Fibroblast of skin of scalp (primary cell): ENCODE measurements around the gene PHKB.
"Not testable (repeated sequence)": the region's sequence is repeated elsewhere in the genome, so short reads cannot be mapped to it uniquely, and the experiment has no call there.

Experiments
- DNase-seq: peaks from one replicate; pipeline ENCODE4 v3.0.0-alpha.2; 2013

The PHKB gene

DNA sequence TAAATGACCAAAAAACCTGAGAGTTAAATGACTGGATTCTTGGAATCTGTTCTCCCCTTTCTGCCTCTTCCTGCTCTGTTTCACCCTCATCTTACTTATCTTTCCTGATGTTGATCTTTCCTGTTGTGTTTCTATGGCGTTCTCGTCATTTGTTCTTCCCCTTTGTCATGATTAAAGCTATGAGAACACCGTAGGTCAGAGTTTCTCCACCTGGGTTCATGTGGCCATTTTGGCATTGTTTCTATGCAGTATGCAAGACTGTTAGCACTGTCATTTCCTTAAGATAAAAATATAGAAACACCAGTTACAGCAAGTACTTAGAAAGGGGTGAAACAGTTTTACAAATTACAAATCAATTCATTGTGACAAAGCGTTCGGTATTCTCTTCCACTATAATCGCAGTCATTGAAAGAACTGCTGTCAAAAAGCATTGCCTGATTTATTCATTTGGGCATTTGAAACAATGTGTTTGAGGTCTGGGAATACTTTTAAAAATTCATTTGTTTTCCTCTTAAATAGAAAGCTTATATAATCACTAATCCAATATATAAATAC, 166.0 kb downstream of the PHKB start:
- DNase-seq: no peak

DNA sequence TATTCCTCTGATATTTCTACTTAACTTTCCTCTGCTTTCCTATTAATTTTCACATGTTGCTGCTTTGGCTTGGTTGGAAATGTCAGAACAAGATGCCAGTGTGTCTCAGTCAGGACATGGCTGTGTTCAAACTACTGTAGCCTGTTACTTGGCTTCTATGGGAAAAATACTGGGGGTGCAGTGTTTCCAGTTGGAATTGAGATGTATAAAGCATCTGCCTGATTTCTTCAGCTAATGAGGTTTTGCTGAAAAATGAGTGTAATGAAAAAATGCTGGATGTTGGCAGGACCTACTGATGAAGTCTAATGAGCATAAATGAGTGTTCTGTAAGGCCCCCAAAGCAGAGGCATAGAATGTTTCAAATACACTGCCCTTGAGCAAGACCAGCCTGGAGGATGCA, 166.6 kb downstream of the PHKB start:
- DNase-seq: no peak

DNA sequence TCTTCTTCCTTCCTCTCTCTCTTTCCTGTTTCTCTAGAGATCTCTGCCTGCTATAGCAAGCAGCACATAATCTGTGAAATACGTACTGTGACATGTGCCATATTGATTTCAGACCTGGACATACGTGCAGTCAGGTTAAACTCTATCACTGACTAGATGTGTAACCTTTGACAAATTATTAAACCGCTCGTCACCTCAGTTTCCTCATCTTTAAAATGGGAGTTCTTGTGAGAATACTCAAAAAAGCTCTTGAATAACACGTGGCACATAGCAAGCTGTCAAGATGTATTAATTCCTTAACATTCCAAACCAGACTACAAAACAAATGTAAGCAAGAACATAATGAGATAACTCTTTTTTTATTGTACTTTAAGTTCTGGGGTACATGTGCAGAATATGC, 170.0 kb downstream of the PHKB start:
- no peak for DNase-seq

DNA sequence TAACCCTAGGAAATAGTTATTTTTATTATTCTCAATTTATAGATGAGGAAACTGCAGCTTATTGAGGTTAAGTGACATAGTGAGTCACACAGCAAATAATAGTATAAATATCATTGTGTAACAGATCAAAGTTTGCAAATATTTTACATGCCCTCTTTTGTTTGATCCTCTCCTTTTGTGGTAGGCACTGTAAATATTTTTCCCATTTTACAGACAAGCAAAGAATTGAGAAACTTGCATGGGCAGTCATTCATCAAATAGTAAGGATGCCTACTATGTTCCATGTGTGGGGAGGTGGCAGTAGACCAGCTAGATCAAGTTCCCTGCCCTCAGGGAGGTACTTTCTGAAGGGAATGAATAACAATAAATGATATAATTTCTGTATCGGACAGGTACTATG, 173.0 kb downstream of the PHKB start:
- no peak for DNase-seq

DNA sequence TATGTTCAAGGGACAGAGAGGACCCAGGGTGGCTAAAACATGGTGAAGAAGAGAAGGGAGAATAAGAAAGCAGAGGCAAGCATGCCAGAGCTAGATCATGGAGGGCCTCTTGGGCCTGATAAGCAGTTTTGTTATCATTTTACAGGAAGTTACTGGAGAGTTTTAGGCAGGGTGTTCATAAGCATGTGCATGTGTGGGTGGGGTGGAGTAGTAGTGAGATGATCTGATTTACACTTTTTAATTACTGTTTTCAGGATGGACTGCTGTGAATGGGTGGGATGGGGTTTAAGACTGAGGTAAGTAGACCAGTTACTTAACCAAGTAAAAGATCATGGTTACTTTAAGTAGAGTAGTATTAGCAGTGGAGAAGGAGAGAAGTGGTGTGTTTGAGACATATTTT, 173.6 kb downstream of the PHKB start:
- DNase-seq: no peak

DNA sequence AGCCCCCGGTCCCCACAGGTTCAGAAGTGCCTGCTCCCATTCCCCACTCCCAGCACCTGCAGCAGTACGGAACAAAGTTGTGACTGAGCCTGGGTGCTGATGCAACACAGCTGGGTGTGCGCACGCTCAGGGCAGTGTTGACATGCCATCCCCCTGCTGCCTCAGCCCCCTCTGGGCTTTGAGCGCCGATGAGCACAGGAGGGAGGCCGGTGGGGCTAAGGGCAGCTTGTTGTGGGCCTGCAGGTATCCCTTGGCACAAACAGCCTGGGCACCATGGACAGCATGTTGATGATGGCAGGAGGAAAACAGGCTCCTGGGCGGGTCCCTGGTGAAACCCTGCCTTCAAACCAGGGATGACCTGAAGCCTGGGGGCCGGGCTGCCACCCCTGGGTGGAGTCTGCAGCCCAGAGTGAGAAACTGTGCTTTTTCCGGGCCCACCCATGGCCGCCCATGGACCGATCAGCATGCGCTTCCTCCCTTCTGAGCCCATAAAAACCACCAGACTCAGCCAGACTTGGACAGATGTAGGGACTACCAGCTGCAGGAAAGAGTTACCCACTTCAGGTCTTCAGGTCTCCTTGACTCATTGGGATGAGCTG, 175.5 kb downstream of the PHKB start:
- DNase-seq: no peak

DNA sequence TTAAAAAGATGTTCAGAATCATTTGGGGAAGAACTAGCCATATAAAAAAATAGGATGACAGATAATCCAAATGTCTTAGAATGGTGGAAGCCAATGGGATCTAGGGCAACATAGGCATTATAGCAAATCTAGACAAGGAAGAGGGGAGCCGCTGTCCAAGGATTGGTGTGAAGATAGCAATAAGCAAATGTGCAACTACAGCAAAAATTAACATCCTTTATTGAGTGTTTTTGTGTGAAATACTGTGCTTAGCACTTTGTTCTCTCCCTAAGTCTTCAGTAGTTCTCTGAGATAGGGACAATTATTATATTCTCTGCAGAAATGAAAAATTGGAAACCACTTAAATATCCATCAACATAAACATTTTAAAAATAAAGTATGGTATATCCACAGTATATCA, 177.0 kb downstream of the PHKB start:
- DNase-seq: no peak

DNA sequence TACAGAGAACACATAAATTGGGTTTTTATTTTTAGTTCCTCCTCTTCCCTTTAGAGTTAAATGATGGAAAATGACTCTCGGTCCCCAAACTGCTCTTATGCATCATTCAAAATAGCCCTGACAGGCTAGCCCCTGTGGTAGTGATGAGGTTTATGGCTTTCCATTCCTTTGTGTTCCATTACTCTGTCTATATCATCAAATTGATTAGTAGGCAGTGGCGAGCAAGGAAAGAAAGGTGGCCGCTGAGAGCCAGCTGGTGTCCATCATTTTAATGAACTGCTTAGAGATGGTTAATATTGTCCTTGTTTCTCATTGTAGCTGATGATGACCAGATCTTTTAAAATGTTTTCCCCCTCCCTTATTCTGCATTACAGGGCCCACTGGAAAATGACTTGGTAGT, 179.5 kb downstream of the PHKB start:
- no peak for DNase-seq

DNA sequence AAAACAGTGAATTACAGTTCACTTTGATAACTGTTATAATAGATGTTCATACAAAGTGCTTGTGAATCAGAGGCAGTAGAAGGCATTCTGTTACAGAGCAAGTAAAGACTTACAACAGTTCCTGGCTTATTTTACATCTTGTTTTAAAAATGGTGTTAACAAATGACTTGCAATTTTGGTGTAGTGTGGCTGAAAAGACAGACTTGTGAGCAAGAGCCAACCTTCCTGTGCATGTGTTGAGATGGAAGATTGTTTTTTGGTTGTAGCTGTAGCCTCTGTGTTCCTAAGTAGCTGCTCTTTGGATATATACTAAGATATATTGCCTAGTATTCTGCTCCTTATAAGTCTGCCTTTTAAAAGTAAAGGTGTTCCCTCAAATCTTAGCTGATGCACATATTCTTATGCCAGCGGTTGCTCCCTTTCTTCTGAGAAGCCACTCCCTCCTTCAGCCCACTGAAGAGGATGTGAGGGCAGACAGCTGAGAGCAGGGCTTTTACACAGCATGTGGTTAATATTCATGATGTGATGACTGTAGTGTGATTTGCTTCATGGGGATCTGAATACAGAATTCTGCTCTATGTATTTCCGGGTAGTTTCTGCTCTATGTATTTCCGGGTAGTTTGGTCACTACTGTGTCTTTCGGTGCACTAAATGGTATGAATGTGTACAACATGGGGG, 182.3 kb downstream of the PHKB start:
- DNase-seq: peak; percentile 29

DNA sequence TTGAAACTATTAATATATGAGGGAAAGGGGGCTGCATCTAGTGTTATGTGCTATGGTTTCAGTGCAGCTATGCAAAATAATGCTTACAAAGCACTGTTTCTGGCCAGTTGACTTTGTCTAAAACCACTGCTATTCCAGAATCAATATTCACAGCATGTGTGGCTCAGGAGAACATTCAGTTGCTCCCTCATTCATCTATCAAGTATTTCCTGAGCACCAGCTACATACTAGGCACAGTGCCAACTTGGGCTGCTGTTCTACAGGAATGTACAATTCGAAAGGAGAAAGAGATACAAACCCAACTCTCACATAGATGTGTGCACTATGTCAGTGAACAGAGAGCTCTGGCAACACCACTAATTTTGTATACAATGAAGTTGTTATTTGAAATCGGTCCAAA, 183.0 kb downstream of the PHKB start:
- peak; percentile 93 for DNase-seq

DNA sequence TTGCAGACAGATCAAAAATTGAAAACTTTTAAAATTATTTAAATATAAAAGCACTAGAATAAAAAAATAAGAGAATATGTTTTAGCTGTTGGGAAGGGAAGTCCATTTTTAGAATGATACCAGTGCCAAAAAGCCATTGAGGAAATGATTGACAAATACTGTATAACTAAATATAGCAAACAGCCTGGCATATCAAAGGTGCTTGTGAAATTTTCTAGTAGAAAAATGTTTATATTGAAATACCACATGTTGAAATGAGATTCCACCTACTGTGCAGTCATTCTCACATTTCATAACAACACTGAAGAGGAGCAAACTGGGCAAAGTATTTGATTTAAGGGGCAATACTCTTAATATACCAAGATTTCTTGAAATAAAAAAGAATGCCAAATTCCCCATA, 183.5 kb downstream of the PHKB start:
- DNase-seq: peak; percentile 15

DNA sequence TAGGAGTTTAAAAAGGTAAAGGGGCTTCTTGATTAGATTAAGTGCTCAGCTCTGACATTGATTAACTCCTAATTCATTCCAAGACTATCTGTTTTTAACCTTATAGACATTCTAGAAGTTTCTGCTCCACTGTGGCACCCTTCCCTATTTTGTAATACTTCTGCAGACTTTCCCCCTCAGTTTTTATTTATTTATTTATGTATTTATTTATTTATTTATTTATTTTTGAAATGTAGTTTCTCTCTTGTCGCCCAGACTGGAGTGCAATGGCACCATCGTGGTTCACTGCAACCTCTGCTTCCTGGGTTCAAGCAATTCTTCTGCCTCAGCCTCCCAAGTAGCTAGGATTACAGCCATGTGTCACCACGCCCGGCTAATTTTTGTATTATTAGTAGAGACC, 185.8 kb downstream of the PHKB start:
- DNase-seq: no peak

DNA sequence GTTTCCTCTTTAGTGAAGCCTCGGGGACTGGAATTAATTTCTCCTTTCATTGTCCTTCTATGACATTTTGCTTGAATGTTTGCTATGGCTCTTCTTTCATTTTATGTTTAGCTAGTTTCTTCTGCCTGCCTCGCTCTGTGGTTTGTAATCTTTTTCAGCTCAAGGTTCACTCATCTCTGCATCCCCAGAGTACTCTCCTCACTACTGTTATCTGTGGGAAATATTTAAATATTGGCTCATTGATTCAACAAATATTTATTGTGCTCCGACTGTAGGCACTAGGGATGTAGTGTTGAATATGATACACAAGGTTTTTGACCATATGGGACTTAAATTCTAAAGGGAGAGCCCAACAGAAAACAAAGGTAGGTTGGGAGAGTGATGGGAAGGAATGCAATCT, 195.9 kb downstream of the PHKB start:
- DNase-seq: no peak

DNA sequence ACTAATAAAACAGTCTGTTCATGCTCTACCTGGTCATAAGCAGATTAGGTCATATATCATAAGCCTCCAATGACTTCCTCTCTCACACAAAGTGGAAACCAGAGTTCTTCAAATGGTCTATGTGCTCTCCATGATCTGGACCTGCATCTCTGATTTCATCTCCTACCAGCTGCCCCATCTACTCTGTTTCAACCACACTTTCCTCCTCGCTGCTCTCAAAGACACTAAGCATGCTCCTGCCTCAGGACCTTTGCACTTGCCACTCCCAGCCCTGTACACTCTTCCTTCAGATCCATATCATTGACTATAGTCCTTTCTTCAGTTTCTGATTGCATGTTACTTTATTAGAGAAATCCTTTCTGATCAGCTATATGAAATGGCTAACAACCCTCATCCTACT, 196.8 kb downstream of the PHKB start:
- no peak for DNase-seq

DNA sequence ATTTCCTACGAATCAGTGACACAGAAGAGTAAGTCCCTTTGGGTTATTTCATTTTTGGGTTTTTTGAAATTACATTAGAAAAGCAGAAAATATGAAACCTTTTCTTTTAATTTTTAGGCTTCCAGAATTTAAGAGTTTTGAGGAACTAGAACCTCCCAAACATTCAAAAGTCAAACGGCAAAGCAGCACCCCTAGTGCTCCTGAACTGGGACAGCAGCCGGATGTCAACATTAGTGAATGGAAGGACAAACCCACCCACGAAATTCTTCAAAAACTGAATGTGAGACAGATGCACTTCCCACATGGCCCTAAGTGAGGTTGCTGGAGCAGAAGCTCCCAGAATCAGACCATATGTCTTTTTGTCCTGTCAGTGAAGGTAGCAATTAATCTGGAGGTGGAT, 199.4 kb downstream of the PHKB start:
- no peak for DNase-seq

DNA sequence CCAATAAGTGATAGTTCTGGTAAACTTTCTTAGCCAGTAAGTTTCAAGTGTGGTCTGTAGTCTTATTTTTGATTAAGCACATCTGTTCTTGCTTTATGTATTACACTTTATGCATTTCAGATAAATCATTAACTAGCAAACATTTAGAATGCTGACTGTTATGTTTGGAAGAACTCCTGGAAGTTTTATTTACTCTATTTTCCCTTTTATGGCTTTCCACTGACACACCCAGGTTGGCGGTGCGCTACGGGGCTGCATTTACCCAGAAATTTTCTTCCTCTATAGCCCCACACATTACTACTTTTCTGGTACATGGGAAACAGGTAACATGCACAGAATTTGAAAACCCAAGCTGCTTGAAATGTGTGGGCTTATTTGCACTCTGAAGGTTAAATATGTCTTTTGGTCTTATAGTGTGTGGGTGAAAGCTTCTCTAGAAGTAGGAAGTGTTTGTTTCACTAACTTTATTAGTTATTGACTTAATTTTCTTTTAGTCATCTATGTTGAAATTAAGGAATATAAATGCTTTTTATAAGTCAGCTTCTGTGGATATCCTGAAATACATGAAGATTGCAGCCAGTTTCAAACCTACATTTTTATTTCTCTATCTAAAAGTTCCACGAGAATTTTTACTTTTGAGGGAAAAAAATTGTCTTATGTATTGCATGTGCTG, 203.7 kb downstream of the PHKB start:
- DNase-seq: no peak

DNA sequence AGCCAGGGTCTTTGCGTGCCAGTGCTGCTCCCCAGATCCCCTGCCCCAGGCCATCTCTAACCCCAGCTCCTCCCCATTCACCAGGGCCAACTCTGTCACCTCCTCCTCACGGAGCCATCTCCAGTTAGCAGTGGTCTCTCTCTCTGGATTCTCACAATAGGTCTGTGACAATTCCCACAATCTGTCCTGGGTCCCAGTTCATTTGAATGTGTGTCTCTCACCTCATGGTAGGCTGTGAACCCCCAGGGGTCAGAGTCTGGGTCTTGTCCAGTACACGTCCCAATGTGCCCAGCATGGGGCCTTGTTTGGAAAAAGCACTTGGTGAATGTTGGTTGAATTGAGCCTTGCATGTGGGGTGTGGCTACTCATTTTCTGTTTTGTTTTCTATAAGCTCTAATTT, 205.3 kb downstream of the PHKB start:
- DNase-seq: no peak

DNA sequence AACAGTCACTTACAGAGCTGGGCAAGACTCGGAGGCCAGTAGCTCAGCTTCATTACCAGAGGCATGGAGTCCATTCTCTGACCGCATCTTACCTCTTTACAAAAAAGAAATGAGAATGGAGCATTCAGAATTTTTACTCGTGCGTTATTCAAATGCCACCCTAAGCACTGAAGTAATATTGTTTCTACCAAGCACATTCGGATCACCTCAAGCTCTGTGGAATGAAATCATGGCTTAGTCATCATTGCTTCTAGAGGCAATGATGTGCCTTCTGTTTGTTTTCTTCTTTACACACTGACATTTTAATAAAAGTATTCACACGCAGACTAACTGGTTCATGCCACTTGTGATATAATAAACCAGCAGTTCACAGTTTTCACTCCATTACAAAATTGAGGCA, 206.8 kb downstream of the PHKB start:
- no peak for DNase-seq

DNA sequence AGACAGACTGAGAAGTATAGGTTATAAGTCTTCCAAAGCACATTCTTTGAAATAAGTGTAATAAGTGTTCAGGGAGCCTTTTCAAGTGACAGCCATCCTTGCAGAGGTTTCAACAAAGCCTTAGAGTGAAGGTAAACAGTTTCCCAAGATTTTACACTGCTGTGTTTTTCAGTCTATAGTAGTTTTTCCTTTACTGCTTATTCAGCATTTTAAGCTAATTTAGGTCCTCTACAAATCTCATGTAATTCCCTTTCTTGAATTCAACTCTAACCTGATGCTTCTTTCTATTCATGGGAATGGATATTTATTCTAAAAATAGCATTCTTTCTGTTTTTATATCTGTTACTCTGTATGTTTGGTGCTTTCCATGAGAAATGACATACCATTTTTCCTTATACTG, 211.3 kb downstream of the PHKB start:
- DNase-seq: no peak

DNA sequence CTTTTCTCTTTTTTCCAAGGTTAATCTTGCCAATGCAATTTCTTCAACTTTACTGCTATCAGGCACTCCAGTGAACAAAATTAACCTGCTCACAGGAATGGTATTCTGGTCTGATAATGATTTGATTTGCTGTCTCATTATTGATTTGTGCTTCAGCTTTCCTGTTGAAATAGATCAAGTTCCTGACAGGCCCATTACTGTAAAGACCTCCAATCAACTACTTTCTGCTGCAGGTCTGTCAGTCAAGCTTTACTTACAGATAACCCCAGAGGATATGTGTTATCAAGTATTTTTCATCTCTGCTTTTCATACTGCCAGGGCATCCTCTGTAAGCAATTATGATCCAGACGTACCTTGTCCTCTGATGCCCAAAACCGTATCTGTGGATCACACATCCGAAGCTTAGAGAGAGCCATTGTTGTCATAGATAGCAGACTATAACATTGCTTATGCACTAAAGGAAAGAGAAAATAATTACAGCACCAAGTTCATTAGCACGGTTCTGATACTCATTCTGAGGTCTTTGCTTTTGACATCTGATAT, 215.6 kb downstream of the PHKB start:
- no peak for DNase-seq

DNA sequence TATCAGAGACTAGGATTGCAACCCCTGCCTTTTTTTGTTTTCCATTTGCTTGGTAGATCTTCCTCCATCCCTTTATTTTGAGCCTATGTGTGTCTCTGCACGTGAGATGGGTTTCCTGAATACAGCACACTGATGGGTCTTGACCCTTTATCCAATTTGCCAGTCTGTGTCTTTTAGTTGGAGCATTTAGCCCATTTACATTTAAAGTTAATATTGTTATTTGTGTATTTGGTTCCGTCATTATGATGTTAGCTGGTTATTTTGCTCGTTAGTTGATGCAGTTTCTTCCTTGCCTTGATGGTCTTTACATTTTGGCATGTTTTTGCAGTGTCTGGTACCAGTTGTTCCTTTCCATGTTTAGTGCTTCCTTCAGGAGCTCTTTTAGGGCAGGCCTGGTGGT, 220.4 kb downstream of the PHKB start:
- not testable (repeated sequence) for DNase-seq

DNA sequence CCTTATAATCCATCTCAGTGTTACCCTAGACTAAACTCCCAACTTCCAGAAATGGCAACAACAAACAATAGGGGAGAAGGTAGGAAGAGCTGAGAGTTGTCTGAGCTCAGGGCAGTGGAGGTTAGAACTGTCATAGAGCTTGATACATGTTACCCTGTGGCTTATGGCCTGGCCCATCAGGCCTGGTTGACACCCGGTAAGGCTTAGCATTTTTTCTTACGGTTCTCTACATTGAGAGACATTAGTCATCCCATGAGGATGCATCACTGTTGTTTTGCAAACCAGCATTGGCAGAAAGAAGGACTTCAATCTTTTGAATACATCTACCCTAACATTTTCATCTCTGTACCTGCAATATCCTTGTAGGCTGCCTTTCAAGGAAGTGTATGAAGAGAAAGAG, 226.6 kb downstream of the PHKB start:
- DNase-seq: no peak

DNA sequence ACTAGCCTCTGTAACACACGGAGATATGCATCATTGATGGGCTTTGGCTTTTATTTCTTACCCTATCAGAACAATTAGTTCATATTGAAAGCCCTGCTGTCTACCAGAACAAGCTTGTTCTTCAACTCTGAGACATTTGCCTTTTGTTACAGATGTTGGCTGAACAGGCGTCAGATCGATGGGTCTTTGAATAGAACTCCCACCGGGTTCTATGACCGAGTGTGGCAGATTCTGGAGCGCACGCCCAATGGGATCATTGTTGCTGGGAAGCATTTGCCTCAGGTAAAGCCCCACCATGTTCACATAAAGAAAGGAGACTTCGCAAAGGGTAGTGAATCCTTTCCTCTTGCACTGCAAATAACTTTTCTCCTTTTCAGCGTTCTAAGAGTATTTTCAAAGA, 232.1 kb downstream of the PHKB start:
- DNase-seq: no peak

DNA sequence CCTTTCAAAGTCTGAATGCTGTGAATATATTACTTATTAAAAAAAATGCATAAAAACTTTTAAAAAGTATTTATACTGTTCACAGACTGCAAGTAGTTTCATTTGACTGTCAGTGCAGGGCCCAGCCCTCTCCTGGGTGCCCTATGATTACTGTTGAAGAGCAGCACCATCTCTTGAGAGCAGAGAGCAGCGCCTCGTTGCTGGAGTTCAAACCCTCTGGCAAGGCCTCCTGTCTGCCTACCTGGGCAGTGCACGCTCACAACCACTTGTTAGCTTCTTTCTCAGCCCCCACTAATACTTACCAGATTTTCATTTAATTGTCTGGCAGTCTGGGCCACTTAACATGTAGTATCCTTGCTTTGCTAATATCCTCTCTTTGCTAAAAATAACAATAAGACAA, 233.4 kb downstream of the PHKB start:
- no peak for DNase-seq
